GM13976 (cell line): ENCODE measurements around the gene ZEB2.

Source experiments
- DNase-seq: peaks from one replicate; pipeline ENCODE4 v3.0.0; 2012; ENCODE audit warnings: low spot score
- in situ Hi-C: fragments of 300-500 bp; cut with MboI; formaldehyde crosslinking; loops from one replicate; pipeline ENCODE4 v1.12.0; 2022; ENCODE audit warnings: low sequenced_read_pairs, mixed read lengths, inconsistent platforms; ENCODE audit not compliant: unreplicated experiment
- TF ChIP-seq, protein P1 (sequence below): IDR thresholded peaks from 2 replicates; pipeline ENCODE4 v1.5.1; 2012; ENCODE audit warnings: borderline replicate concordance, mild to moderate bottlenecking; ENCODE audit not compliant: insufficient read depth; ENCODE audit errors: extremely low read depth, missing control alignments, control extremely low read depth

ZEB2 gene

DNA sequence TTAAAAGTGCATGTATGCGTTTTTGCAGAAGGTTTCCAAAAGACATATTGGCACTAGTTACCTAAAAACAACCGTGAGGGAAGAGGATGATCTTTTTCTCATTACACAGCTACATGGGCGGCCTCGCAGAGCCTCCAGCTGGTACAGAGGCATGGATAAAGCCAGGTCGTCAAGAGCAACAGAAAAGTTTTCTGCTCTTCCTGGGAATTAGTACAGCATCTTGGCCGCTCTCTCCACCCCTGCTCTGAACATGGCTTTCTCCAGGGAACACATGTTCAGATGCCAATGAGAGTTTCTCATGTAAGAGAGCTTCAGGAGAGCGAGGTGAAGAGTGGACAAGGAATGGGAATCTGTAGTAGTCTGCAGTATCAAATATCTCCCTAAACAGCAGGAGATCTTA is 108.4 kb downstream of the ZEB2 start:
- no peak for DNase-seq
- TF ChIP-seq, protein P1, sequence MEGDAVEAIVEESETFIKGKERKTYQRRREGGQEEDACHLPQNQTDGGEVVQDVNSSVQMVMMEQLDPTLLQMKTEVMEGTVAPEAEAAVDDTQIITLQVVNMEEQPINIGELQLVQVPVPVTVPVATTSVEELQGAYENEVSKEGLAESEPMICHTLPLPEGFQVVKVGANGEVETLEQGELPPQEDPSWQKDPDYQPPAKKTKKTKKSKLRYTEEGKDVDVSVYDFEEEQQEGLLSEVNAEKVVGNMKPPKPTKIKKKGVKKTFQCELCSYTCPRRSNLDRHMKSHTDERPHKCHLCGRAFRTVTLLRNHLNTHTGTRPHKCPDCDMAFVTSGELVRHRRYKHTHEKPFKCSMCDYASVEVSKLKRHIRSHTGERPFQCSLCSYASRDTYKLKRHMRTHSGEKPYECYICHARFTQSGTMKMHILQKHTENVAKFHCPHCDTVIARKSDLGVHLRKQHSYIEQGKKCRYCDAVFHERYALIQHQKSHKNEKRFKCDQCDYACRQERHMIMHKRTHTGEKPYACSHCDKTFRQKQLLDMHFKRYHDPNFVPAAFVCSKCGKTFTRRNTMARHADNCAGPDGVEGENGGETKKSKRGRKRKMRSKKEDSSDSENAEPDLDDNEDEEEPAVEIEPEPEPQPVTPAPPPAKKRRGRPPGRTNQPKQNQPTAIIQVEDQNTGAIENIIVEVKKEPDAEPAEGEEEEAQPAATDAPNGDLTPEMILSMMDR, result no peak
- in situ Hi-C loops, result no loop called here

DNA sequence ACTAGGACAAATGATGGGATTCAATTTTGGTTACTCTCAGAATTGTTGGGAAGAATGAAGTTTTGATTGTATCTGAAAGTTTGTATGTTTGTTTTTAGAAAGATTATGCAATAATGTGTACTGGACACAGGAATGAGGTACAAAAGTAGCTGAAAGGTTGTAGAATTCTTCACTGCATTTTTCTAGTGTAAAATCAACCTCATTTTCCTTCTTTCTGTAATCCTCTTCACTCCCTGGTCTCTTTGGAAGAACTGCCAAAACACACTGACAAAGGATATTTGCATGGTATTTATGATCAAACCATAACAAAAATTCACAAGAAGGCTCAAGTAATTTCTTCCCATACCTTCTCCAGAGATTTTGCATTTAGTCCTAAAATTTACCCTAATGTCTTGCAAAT is 110.7 kb downstream of the ZEB2 start:
- TF ChIP-seq, protein P1, result no peak
- DNase-seq, result no peak
- in situ Hi-C loops, result no loop called here

DNA sequence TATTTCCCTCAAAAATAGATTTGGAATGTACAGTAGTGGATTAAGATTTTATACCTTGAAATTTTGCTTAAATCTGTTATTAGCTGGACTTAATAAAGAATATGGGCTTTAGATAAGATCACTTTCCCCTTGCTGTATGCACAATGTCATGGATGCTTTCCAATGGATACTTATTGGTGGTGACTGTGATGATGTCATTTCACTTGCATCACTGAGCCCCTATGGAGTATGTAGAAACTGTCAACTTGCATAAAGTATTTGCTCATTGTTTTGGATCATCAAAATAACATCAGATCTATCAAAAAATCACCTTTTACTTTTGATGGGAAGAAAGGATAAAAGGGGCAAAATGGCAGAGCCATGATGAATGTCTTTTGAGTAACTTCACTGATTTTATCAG is 112.7 kb downstream of the ZEB2 start:
- in situ Hi-C loops, result no loop called here
- DNase-seq, result no peak
- TF ChIP-seq, protein P1, result no peak

DNA sequence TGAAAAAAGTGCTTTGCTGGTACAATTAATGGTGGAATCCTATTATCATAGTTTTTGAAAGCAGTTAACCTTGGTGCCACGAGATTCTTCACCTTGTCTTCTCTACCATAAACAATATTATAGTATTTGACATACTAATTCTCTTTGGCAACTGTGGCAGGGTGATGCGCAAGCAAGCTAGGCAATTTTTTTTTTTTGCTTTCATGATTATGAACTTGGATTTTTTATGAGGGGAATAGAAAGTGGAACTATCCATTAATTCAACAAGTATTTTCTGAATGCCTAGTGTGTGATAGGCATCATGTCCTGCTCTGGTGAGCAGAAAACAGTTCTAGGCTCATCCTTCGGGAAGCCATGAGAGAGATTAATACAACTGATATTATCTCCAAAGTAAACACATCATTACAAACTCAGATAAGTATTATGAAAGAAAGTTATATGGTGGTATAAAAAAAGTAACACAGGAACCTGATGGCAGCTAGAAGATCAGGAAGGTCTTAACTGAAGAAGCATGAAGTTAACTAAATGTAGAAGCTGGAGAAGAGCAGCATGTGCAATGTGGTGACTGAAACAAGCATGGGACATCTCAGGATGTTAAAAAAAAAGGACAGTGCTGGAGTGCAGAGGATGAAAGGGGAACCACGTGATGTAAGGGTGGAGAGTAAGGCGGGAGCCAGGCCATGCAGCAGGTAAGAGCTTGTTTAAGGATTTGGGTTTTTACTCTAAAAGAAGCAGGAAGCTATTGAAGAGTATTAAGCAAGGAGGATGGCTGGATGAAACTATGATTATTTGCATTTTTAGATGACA is 113.7 kb downstream of the ZEB2 start:
- no peak for DNase-seq
- in situ Hi-C loops, result no loop called here

DNA sequence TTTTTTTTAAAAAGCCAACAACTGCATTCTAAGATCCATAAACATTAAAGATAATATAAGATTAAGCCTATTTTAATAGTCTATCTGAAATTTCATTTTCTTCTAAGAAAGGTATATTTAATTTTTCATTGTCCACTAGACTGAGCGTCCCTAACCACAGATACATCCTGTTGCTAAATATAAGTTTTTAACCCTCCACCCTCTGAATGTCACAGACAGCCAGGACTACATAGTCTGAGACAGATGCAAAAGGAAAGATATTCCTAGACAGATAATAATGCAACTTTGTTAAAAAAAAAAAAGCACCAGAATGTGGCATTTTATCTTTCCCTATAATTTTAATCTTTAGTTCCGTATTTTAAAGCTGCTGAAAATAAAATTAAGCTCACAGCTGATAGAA is 114.6 kb downstream of the ZEB2 start:
- no peak for DNase-seq
- TF ChIP-seq, protein P1, result no peak
- in situ Hi-C loops, result no loop called here

More for the DNA sequence above, 113.7 kb downstream of the ZEB2 start:
- TF ChIP-seq, protein P1, result no peak

DNA sequence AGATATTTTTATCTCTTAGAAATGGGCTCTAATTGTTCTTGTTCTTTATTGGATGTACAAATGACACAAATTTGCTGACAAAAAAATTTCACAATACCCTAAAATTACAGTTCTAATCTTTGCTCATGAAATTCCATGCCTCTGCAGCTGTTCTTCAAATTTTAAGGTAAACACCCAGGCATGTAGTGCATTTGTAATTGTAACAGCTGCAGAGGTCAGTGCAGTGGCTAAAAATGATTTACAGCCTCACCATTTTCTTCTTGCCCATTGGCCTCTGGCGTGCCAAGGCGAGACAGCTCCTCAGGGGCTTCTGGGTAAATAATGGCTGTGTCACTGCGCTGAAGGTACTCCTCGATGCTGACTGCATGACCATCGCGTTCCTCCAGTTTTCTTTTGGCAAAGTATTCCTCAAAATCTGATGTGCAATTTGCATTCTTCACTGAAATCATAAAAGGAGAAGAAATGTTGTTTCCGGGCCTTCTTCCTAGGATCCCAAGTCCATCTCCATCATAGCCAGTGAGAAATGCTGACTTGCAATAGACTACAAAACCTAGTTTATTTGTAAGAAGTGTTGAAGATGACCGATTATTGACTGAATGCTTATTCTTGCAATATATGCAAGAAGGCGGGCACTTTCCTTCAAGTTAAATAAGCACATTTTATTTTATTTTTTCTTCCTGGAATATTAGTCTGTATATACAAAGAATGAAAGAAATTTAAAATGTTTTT is 115.2 kb downstream of the ZEB2 start:
- DNase-seq, result no peak
- TF ChIP-seq, protein P1, result no peak
- in situ Hi-C loops, result no loop called here
